OCI-LY3 (cell line): ENCODE results near the gene RERE.

Experiments
- CTCF ChIP-seq: fragments of 200-600, 300-600 bp; sonication (generic); IDR thresholded peaks from 2 replicates; pipeline ENCODE4 v1.5.1; 2014; ENCODE audit warnings: antibody characterized with exemption, low read length, low read depth
- EZH2phosphoT487 ChIP-seq: fragments of 200-600 bp; shearing (Covaris generic); IDR thresholded peaks from 2 replicates; pipeline ENCODE4 v1.6.1; 2018; ENCODE audit warnings: antibody characterized with exemption, mixed run types, low read depth

- TF ChIP-seq CTCF (no peak), EZH2phosphoT487 (no peak)
These were observed 456.8 kb downstream of the RERE start for GRCh38 chr1:8360493-8361197.
